T-helper 1 cell treated with Interleukin-12 subunit alpha and Interleukin-12 subunit beta and Interleukin-4 antibody, amounts not matched to agents 30 ng/mL and 1 ng/mL, for 36 hours (primary cell): Measurements from ENCODE around the gene MPND. TPM values are rescaled to one million over a fixed set of nuclear protein-coding genes. Genes with fewer than 3 reads are reported as not detected.

Experiments
- intact Hi-C: fragments of 100-400 bp; cut with micrococcal nuclease; formaldehyde crosslinking; loops from one replicate; pipeline ENCODE4 v1.15.1; 2024
- total RNA-seq: library from RNA; stranded (reverse); gene quantifications from 2 replicates; pipeline ENCODE4 v1.2.3, GENCODE V29; 2022

Gene MPND
- total RNA-seq, 1 donor from 2014 or later = 19.0 TPM

DNA sequence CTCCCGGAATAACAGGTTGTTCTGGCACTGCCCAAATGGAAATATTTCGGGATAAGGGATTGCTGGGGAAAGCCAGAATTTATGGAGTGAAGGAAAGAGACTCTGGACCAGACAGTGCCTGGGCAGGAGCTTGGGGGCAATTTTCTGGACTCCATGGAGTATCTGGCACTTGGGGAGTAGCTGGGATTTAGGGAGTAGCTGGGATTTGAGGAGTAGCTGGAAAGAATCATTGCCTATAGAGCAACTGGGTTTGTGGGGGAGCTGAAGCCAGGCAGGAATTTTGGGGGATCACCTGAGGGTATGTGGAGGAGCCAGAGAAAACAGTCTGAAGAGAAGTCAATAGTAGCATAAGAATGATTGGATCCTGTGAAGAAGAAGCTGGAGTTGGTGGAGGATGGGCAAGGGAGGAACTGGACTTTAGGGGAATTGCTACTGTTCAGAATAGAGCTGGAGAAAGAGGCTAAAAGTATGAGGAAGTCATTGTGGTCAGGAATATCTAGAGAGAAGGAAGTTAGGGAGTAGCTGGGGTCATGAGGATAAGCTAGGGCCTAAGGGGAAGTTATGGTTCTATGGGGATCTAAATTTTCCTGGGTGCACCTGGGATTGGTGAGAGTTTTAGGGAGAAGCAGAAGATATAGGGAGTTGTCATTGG lies 24.2 kb upstream of the MPND start:
- intact Hi-C loops = no loop called here

GRCh38 chr19:4320419-4320818 lies 22.9 kb upstream of the MPND start:
- intact Hi-C loops = no loop called here

GRCh38 chr19:4322942-4323665 lies 20.3 kb upstream of the MPND start:
- intact Hi-C loops = no loop called here

DNA sequence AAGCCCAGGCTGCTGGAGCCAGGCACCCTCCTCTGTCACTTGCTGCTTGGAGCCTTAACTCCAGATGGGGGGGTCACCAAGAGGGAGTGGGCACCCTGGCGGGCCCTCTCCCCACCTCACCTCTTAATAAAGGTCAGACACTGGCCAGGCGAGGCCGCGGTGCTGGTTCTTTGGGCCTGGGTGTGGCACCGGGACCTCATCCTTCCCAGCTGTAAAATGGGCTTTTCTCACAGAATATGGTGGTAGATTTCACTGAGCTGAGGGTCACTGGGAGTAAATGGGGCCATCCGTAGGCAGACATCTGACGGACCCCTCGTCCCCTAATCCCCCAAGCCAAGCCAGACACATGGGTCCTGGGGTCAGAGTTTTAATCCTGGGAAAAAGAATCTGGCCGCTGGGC lies 19.7 kb upstream of the MPND start:
- intact Hi-C loops = no loop called here

DNA sequence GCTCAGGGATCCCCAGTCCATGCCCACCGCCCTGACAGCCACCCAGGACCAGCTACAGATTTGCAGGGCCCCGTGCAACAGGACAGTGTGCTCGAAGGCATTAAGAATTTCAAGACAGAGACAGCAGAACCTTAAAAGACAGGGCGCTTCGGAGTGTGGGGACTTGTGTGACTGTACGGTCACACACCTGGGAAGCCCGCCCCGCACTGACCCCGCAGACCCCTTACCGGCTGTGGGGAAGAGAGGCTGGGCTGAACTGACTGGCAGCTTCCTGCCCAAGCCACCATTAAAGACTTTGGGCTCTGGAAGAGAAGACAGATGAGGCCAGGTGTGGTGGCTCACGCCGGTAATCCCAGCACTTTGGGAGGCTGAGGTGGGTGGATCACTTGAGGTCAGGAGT lies 19.1 kb upstream of the MPND start:
- intact Hi-C loops = no loop called here

GRCh38 chr19:4326215-4326836 lies 17.0 kb upstream of the MPND start:
- intact Hi-C loops = loop anchor here (5.0 kb wide), 3 partner anchors 131 to 1361 kb away; partner anchors contain the start of gene UBXN6

DNA sequence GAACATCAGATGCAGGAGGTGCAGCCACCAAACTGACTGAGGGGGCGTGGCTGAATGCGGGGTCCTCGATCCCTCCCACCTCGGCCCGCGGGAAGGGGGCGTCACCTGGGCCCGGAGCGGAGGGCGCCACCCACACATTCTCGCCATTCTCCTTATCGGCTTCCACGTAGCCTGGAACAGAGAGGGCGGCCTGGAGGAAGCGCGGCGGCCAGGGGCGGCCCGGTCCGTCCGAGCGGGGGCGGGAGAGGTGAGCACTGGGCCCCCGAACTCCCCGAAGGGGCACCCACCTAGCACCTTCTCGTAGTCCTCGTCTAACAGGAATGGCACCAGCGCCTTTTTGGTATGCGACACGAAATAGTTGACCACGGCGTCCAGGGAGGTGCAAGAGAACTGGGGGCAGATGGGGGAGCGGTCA lies 16.5 kb upstream of the MPND start:
- intact Hi-C loops = loop anchor here (1.0 to 5.0 kb wide), 4 partner anchors 130 to 1360 kb away; partner anchors contain the start of gene UBXN6

DNA sequence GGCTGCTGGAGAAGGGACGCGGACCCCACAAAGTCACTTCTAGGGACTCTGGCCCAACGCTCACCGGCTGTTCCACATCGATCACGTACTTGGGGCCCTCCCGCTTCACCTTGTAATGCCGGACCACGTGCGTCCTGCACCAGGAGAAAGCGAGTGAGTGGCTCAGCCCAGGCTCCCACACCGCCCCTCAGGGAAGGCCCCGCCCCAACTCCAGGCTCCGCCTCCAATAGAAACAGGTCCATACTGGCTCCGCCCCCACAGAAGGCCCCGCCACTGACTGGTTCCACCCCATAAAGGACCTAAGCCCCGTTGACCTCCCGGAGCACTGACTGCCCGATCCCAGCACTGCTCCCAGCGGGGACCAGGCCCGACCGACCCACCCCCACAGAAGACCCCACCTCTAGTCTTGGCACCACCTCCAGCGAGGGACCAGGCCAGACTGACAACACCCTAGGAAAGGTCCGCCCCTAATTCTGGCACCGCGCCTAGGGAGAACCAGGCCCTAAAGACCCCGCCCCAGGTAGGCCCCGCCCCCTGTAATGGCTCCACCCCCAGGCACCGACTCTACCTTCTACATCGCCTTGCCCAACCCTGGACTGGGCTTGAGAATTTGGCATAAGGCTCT lies 16.0 kb upstream of the MPND start:
- intact Hi-C loops = loop anchor here (1.0 to 5.0 kb wide), 4 partner anchors 130 to 1360 kb away; partner anchors contain the start of gene UBXN6

GRCh38 chr19:4327877-4328242 lies 15.5 kb upstream of the MPND start:
- intact Hi-C loops = loop anchor here (1.0 to 5.0 kb wide), 13 partner anchors 10 to 1359 kb away; partner anchors contain the start of genes FSD1, MRPL54, SH3GL1 and STAP2

- intact Hi-C loops = loop anchor here (1.0 to 5.0 kb wide), 12 partner anchors 10 to 1359 kb away; partner anchors contain the start of genes FSD1, MRPL54, SH3GL1 and STAP2
Observed at GRCh38 chr19:4328243-4328990, 14.9 kb upstream of the MPND start.

GRCh38 chr19:4328991-4329681 lies 14.2 kb upstream of the MPND start:
- intact Hi-C loops = loop anchor here (1.0 to 5.0 kb wide), 12 partner anchors 9 to 1358 kb away; partner anchors contain the start of genes FSD1, MRPL54, SH3GL1 and STAP2

- intact Hi-C loops = loop anchor here (2.0 to 5.0 kb wide), 5 partner anchors 127 to 1357 kb away; partner anchors contain the start of genes MRPL54 and UBXN6
Observed at GRCh38 chr19:4329858-4330257, 13.5 kb upstream of the MPND start.

DNA sequence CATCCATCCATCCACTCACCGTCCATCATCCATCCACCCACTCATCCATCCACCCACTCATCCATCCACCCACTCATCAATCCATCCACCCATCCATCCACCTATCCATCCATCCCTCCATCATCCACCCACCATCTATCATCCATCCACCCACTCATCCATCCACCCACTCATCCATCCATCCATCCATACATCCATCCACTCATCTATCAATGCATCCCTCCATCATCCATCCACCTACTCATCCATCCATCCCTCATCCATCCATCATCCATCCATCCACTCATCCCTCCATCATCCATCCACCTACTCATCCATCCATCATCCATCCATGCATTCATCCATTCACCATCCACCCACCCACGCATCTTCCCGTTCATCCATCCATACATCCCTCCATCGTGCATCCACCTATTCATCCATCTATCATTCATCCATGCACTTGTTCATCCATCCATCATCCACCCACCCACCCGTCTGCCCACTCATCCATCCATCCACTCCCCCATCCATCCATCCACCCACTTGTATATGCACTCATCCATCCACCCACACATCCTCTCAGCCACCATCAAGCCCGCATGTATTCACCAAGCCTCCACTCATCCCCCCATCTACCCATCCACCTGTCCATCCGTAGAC lies 8.3 kb upstream of the MPND start:
- intact Hi-C loops = no loop called here

- intact Hi-C loops = loop anchor here (1.0 kb wide), 1 partner anchor 10 kb away; no protein-coding TSS in a partner anchor
Observed at GRCh38 chr19:4337906-4338440, 5.4 kb upstream of the MPND start.

DNA sequence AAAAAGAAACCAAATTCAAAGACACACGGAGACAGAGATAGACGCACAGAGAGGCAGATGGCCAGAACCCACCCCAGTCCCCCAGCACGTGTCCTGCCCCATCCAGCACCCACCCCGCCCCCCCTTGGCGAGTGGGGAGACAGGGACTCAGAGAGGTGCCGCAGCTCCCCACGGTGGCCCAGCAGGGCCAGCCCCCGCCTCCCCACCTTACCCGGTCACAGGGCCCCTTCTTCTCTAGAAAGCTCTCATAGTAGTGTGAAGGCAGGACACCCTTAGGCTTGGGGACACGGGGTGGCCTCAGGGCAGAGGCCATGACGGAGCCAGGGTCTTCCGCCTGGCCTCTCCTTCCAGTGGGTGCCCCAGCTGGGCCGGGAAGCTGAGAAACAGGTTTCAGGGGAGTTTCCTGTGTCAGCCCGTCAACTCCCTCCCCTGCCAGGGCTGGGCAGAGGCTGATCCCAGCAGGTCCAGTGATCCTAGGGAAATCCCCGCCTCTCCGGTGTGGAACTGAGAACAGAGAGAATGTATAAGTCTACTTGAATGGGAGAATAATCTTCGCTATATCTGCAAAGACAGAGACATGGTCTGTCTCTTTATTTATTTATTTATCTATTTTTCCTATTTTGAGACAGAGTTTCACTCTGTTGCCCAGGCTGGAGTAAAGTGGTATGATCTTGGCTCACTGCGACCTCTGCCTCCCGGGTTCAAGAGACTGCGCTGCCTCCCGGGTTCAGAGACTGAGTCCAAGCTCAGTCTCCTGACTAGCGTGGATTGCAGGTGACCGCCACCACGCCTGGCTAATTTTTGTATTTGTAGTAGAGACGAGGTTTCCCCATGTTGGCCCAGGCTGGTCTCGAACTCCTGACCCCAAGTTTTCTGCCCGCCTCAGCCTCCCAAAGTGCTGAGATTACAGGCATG lies 4.7 kb upstream of the MPND start, which contains the start of gene STAP2:
Gene STAP2 (minus strand): TSS at position 387 of the 915 bp plus-strand sequence. CDS start 74 bp downstream, at position 313.
- intact Hi-C loops = loop anchor here (1.0 kb wide), 1 partner anchor 10 kb away; no protein-coding TSS in a partner anchor

DNA sequence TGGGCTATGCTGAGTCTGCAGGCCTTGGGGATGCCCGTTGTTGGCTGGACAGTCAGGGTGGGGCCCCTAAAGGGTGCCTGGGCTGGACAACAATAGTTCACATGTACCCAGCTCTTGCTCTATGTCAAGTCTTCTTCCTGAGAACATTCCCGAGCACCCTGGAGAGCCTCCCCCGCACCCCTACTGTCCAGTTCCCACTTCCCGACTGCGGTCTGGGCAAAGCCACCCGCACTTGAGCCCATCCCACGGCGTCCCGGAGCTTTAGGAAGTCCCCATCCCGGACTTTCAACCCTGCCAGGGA lies 1.1 kb upstream of the MPND start:
- intact Hi-C loops = loop anchor here (1.0 to 5.0 kb wide), 8 partner anchors 14 to 1349 kb away; partner anchors contain the start of genes CHAF1A, DPP9, EEF2 and HMG20B

- intact Hi-C loops = loop anchor here (1.0 to 5.0 kb wide), 14 partner anchors 14 to 1348 kb away; partner anchors contain the start of genes CHAF1A, DPP9, EEF2 and FSD1
Observed at GRCh38 chr19:4342615-4343369, 570 bp upstream of the MPND start.
